Inflammatory macrophage treated with lipopolysaccharide for 4 hours (primary cell): ENCODE results near the gene IGF1R.

Source experiments
- DNase-seq: peaks from one replicate; pipeline ENCODE4 v3.0.0-alpha.2; 2020

Gene IGF1R

GRCh38 chr15:98753726-98754656, 105.7 kb downstream of the IGF1R start:
- peak; percentile 19 for DNase-seq

GRCh38 chr15:98754657-98755022, 106.3 kb downstream of the IGF1R start:
- DNase-seq = no peak

GRCh38 chr15:98755138-98755537, 106.8 kb downstream of the IGF1R start:
- DNase-seq = no peak

GRCh38 chr15:98755781-98756180, 107.4 kb downstream of the IGF1R start:
- no peak for DNase-seq

GRCh38 chr15:98758224-98758623, 109.9 kb downstream of the IGF1R start:
- no peak for DNase-seq

GRCh38 chr15:98759277-98759676, 110.9 kb downstream of the IGF1R start:
- DNase-seq = no peak

GRCh38 chr15:98760112-98760826, 111.9 kb downstream of the IGF1R start:
- DNase-seq = no peak

GRCh38 chr15:98760975-98761374, 112.6 kb downstream of the IGF1R start:
- no peak for DNase-seq

- DNase-seq = no peak
These were observed 114.8 kb downstream of the IGF1R start for GRCh38 chr15:98763179-98763578.

GRCh38 chr15:98764291-98764690, 116.0 kb downstream of the IGF1R start:
- no peak for DNase-seq

GRCh38 chr15:98765610-98766009, 117.3 kb downstream of the IGF1R start:
- no peak for DNase-seq

GRCh38 chr15:98767692-98768091, 119.4 kb downstream of the IGF1R start:
- DNase-seq = no peak

- DNase-seq = no peak
These were observed 121.5 kb downstream of the IGF1R start for GRCh38 chr15:98769867-98770266.

- no peak for DNase-seq
These were observed 122.6 kb downstream of the IGF1R start for GRCh38 chr15:98770984-98771383.

- DNase-seq = no peak
These were observed 123.2 kb downstream of the IGF1R start for GRCh38 chr15:98771541-98771940.

GRCh38 chr15:98772895-98773294, 124.6 kb downstream of the IGF1R start:
- no peak for DNase-seq

- no peak for DNase-seq
These were observed 125.3 kb downstream of the IGF1R start for GRCh38 chr15:98773616-98774015.

- DNase-seq = peak; percentile 32
These were observed 126.6 kb downstream of the IGF1R start for GRCh38 chr15:98774756-98775497.

- DNase-seq = no peak
These were observed 127.3 kb downstream of the IGF1R start for GRCh38 chr15:98775498-98776230.

- no peak for DNase-seq
These were observed 128.4 kb downstream of the IGF1R start for GRCh38 chr15:98776607-98777281.

GRCh38 chr15:98777426-98777825, 129.1 kb downstream of the IGF1R start:
- no peak for DNase-seq
